Gastrocnemius medialis (tissue), 4 donors: ENCODE data around the gene COLEC12.

Experiments used
- CTCF ChIP-seq, 5 experiments: fragments of 450-650 bp in 3 of 5; fragments of 200-600 bp in 2 of 5; sonication (generic) in 2 of 5; IDR thresholded peaks in 4 of 5; conservative IDR thresholded peaks in 1 of 5; 1 replicate in 4 of 5; 2 replicates in 1 of 5; pipeline ENCODE4 v1.5.1; 2016 to 2019; ENCODE audit warnings: antibody characterized with exemption in 5 of 5, mild to moderate bottlenecking in 3 of 5, moderate library complexity in 3 of 5
- POLR2A ChIP-seq, 2 donors: fragments of 450-650 bp; IDR thresholded peaks; one replicate each; pipeline ENCODE4 v1.6.1; 2017; ENCODE audit warnings: antibody characterized with exemption in 2 of 2, mild to moderate bottlenecking in 2 of 2, moderate library complexity in 2 of 2

DNA sequence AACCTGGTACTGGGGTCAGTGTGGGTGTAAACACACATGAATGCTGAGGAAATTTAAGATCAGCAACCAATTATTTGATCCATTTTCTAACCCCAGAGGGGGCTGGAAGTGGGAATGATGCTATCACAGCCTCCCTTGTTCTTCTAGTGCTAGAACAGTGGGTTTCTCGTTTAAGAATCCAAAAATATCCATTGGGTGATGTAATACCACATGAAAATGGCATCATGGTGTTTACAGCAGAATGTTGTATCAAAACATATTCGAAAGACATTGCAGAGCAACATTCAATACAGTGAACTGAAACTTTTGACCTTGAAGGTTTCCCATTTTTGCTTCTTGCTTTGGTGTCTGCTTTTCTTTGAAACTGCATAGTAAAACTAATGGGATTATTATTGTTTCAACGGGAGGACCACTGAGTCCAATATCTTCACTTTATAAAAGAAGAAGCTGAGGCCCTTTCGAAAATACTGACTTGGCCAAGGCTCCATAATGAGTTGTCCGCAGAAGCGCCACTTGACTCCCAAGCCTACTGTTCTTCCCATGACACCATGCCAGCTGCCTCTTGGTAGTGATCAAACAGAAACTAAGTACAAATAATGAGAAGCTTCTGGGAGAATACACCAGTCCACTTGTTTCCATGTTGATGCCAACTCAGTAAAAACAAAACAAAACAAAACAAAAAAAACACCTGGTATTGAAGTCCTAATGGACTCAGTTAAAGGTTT, 106.1 kb downstream of the COLEC12 start:
- TF ChIP-seq CTCF (IDR thresholded peaks at IDR 0.05 in 4 of 5, conservative IDR thresholded peaks at IDR 0.05 in 1 of 5) (no peak), POLR2A (IDR thresholded peaks at IDR 0.05) (no peak)
